WTC11 (cell line): Measurements from ENCODE around the gene RAD9A. TPM values are rescaled to one million over a fixed set of nuclear protein-coding genes. Genes with fewer than 3 reads are reported as not detected.

Source experiments
- ARID4B ChIP-seq: sonication (generic); formaldehyde crosslinking; IDR thresholded peaks from 2 replicates; pipeline ENCODE4 v1.8.0; 2023; ENCODE audit warnings: missing genetic modification reagents, mild to moderate bottlenecking, borderline replicate concordance
- ATF3 ChIP-seq: sonication (generic); formaldehyde crosslinking; conservative IDR thresholded peaks from 2 replicates; pipeline ENCODE4 v1.8.1; 2022; ENCODE audit warnings: mild to moderate bottlenecking, missing genetic modification reagents
- ELF4 ChIP-seq: sonication (generic); formaldehyde crosslinking; IDR thresholded peaks from 2 replicates; pipeline ENCODE4 v1.8.1; 2022; ENCODE audit warnings: low read depth, mild to moderate bottlenecking, moderate library complexity, missing genetic modification reagents
- EMX1 ChIP-seq: fragments of 250-450 bp; sonication (Bioruptor Pico); IDR thresholded peaks from 2 replicates; pipeline ENCODE4 v1.8.0; 2021; ENCODE audit warnings: mild to moderate bottlenecking
- ESRRA ChIP-seq: sonication (generic); formaldehyde crosslinking; IDR thresholded peaks from 2 replicates; pipeline ENCODE4 v1.8.1; 2022; ENCODE audit warnings: mild to moderate bottlenecking, missing genetic modification reagents, borderline replicate concordance
- FOXP4 ChIP-seq: sonication (generic); formaldehyde crosslinking; IDR thresholded peaks from 2 replicates; pipeline ENCODE4 v1.8.0; 2022; ENCODE audit warnings: mild to moderate bottlenecking, missing genetic modification reagents
- GABPB1 ChIP-seq: sonication (generic); formaldehyde crosslinking; IDR thresholded peaks from 2 replicates; pipeline ENCODE4 v1.8.1; 2023; ENCODE audit warnings: mild to moderate bottlenecking, missing genetic modification reagents
- HMGA2 ChIP-seq: fragments of 250-450 bp; sonication (Bioruptor Pico); IDR thresholded peaks from 2 replicates; pipeline ENCODE4 v1.4.0; 2021; ENCODE audit warnings: mild to moderate bottlenecking, moderate library complexity
- IRF1 ChIP-seq: sonication (generic); formaldehyde crosslinking; IDR thresholded peaks from 2 replicates; pipeline ENCODE4 v1.8.0; 2023; ENCODE audit warnings: missing genetic modification reagents
- NFE2L1 ChIP-seq: sonication (generic); formaldehyde crosslinking; IDR thresholded peaks from 2 replicates; pipeline ENCODE4 v1.8.1; 2023; ENCODE audit warnings: missing genetic modification reagents
- NR2C2 ChIP-seq: sonication (generic); formaldehyde crosslinking; IDR thresholded peaks from 2 replicates; pipeline ENCODE4 v1.8.0; 2022; ENCODE audit warnings: mild to moderate bottlenecking, missing genetic modification reagents
- SOX15 ChIP-seq: fragments of 250-450 bp; sonication (Bioruptor Pico); IDR thresholded peaks from 2 replicates; pipeline ENCODE4 v1.9.0; 2021; ENCODE audit warnings: mild to moderate bottlenecking
- TEAD1 ChIP-seq: sonication (generic); formaldehyde crosslinking; IDR thresholded peaks from 2 replicates; pipeline ENCODE4 v1.8.0; 2022; ENCODE audit warnings: mild to moderate bottlenecking, missing genetic modification reagents
- TP53 ChIP-seq: sonication (generic); formaldehyde crosslinking; IDR thresholded peaks from 2 replicates; pipeline ENCODE4 v1.8.1; 2023; ENCODE audit warnings: mild to moderate bottlenecking, missing genetic modification reagents
- ZNF138 ChIP-seq: sonication (generic); formaldehyde crosslinking; conservative IDR thresholded peaks from 2 replicates; pipeline ENCODE4 v1.8.1; 2022; ENCODE audit warnings: mild to moderate bottlenecking, moderate library complexity, missing genetic modification reagents
- ZNF219 ChIP-seq: sonication (generic); formaldehyde crosslinking; IDR thresholded peaks from 2 replicates; pipeline ENCODE4 v1.8.0; 2023; ENCODE audit warnings: missing genetic modification reagents, mild to moderate bottlenecking, borderline replicate concordance
- total RNA-seq: library from RNA; stranded (reverse); gene quantifications from 3 replicates; pipeline ENCODE4 v1.2.3, GENCODE V29; 2021
- TF ChIP-seq, protein P1 (sequence below): sonication (generic); formaldehyde crosslinking; IDR thresholded peaks from 2 replicates; pipeline ENCODE4 v1.8.1; 2022; ENCODE audit warnings: low read depth, missing genetic modification reagents, borderline replicate concordance
- TF ChIP-seq, protein P2 (sequence below): sonication (generic); formaldehyde crosslinking; IDR thresholded peaks from 2 replicates; pipeline ENCODE4 v1.8.1; 2023; ENCODE audit warnings: mild to moderate bottlenecking, missing genetic modification reagents, moderate library complexity
- TF ChIP-seq, protein P3 (sequence below): sonication (generic); formaldehyde crosslinking; IDR thresholded peaks from 2 replicates; pipeline ENCODE4 v1.8.1; 2022; ENCODE audit warnings: low read depth, mild to moderate bottlenecking, moderate library complexity, missing genetic modification reagents, borderline replicate concordance
- TF ChIP-seq, protein P4 (sequence below): fragments of 250-450 bp; sonication (Bioruptor Pico); IDR thresholded peaks from 2 replicates; pipeline ENCODE4 v1.9.0; 2021; ENCODE audit warnings: mild to moderate bottlenecking, borderline replicate concordance

Gene RAD9A
- total RNA-seq, 1 experiment from 2014 or later: 45.5 TPM

DNA sequence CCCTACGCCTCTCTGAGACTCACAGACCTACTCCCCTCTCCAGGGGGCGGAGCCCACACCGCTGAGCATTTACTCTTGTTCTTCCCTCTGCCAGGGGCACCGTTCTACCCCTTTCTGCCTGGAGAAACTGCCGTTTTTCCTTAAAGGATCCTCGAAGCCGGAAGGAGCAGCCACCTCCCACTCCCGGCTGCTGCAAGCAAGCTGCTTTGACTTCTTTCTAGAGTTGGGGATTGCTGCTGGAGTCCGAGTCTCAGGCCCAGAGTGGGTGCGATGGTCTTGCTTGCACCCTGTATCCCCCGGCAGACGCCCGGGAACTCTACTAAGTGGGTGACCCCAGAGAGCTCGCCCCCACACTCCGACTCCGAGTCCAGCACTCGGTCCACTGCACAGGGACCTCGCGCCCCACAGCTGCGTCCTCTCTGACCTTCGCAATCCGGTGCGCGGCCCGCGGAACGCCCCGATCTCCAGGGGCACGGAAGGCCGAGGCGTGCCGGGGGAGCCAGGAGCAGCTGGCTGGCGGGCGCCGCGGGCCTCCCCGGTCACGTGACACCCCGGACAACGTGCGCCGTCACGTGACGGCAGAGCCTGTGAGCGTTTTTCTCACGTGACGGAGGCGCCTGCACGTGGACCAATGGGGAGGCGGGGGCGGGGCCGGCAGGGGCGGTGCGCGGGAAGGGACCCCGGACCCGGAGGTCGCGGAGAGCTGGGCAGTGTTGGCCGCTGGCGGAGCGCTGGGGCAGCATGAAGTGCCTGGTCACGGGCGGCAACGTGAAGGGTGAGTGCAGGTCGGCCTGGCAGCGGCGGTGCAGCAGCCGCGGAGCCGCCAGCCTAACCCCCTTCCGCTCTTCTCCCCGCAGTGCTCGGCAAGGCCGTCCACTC lies at the start of gene RAD9A (continued):
- TF ChIP-seq IRF1 (CRISPR knock-in tag) (peak; percentile 88; the same call in 1 of the 2 replicates), ZNF219 (CRISPR knock-in tag) (no peak), GABPB1 (peak; percentile 70; the same call in 1 of the 2 replicates), FOXP4 (CRISPR knock-in tag) (peak; percentile 93), TP53 (CRISPR knock-in tag) (peak; percentile 89; the same call in 1 of the 2 replicates), HMGA2 (CRISPR knock-in tag) (no peak), TEAD1 (CRISPR knock-in tag) (peak; percentile 89; the same call in 1 of the 2 replicates), NR2C2 (CRISPR knock-in tag) (peak; percentile 76), NFE2L1 (CRISPR knock-in tag) (0 out of 2 replicates have a peak, but pooled peaks have one; percentile 55), EMX1 (CRISPR knock-in tag) (no peak), ATF3 (CRISPR knock-in tag) (no peak), SOX15 (CRISPR knock-in tag) (no peak), ARID4B (peak; percentile 98), ESRRA (CRISPR knock-in tag) (peak; percentile 94), ELF4 (CRISPR knock-in tag) (no peak), ZNF138 (0 out of 2 replicates have a peak, but pooled peaks have one; percentile 84)
- TF ChIP-seq, protein P1, sequence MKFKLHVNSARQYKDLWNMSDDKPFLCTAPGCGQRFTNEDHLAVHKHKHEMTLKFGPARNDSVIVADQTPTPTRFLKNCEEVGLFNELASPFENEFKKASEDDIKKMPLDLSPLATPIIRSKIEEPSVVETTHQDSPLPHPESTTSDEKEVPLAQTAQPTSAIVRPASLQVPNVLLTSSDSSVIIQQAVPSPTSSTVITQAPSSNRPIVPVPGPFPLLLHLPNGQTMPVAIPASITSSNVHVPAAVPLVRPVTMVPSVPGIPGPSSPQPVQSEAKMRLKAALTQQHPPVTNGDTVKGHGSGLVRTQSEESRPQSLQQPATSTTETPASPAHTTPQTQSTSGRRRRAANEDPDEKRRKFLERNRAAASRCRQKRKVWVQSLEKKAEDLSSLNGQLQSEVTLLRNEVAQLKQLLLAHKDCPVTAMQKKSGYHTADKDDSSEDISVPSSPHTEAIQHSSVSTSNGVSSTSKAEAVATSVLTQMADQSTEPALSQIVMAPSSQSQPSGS: no peak
- TF ChIP-seq, protein P2, sequence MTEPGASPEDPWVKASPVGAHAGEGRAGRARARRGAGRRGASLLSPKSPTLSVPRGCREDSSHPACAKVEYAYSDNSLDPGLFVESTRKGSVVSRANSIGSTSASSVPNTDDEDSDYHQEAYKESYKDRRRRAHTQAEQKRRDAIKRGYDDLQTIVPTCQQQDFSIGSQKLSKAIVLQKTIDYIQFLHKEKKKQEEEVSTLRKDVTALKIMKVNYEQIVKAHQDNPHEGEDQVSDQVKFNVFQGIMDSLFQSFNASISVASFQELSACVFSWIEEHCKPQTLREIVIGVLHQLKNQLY (CRISPR knock-in tag): no peak
- TF ChIP-seq, protein P3, sequence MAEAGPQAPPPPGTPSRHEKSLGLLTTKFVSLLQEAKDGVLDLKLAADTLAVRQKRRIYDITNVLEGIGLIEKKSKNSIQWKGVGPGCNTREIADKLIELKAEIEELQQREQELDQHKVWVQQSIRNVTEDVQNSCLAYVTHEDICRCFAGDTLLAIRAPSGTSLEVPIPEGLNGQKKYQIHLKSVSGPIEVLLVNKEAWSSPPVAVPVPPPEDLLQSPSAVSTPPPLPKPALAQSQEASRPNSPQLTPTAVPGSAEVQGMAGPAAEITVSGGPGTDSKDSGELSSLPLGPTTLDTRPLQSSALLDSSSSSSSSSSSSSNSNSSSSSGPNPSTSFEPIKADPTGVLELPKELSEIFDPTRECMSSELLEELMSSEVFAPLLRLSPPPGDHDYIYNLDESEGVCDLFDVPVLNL (CRISPR knock-in tag): no peak
- TF ChIP-seq, protein P4, sequence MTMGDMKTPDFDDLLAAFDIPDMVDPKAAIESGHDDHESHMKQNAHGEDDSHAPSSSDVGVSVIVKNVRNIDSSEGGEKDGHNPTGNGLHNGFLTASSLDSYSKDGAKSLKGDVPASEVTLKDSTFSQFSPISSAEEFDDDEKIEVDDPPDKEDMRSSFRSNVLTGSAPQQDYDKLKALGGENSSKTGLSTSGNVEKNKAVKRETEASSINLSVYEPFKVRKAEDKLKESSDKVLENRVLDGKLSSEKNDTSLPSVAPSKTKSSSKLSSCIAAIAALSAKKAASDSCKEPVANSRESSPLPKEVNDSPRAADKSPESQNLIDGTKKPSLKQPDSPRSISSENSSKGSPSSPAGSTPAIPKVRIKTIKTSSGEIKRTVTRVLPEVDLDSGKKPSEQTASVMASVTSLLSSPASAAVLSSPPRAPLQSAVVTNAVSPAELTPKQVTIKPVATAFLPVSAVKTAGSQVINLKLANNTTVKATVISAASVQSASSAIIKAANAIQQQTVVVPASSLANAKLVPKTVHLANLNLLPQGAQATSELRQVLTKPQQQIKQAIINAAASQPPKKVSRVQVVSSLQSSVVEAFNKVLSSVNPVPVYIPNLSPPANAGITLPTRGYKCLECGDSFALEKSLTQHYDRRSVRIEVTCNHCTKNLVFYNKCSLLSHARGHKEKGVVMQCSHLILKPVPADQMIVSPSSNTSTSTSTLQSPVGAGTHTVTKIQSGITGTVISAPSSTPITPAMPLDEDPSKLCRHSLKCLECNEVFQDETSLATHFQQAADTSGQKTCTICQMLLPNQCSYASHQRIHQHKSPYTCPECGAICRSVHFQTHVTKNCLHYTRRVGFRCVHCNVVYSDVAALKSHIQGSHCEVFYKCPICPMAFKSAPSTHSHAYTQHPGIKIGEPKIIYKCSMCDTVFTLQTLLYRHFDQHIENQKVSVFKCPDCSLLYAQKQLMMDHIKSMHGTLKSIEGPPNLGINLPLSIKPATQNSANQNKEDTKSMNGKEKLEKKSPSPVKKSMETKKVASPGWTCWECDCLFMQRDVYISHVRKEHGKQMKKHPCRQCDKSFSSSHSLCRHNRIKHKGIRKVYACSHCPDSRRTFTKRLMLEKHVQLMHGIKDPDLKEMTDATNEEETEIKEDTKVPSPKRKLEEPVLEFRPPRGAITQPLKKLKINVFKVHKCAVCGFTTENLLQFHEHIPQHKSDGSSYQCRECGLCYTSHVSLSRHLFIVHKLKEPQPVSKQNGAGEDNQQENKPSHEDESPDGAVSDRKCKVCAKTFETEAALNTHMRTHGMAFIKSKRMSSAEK: no peak
